NCI-H2081 treated with DMSO at 0.1 percent for 48 hours (cell line): ENCODE measurements around the gene RALGDS.
"Not testable (repeated sequence)": the region's sequence is repeated elsewhere in the genome, so short reads cannot be mapped to it uniquely, and the experiment has no call there.

Source experiments
- DNase-seq: peaks from one replicate; lab custom pipeline; 2025; lab: John Stamatoyannopoulos, UW

Gene RALGDS

GRCh38 chr9:133087429-133088145 lies 33.5 kb downstream of the RALGDS start:
- no peak for DNase-seq

- no peak for DNase-seq
Measured at GRCh38 chr9:133086894-133087293, 34.1 kb downstream of the RALGDS start.

- not testable (repeated sequence) for DNase-seq
Measured at GRCh38 chr9:133086212-133086860, 34.7 kb downstream of the RALGDS start.

GRCh38 chr9:133083688-133084087 lies 37.4 kb downstream of the RALGDS start:
- not testable (repeated sequence) for DNase-seq

- not testable (repeated sequence) for DNase-seq
Measured at GRCh38 chr9:133081957-133082644, 38.9 kb downstream of the RALGDS start.

GRCh38 chr9:133080786-133081779 lies 40.0 kb downstream of the RALGDS start:
- not testable (repeated sequence) for DNase-seq

GRCh38 chr9:133080161-133080560 lies 40.9 kb downstream of the RALGDS start:
- no peak for DNase-seq

GRCh38 chr9:133078486-133078885 lies 42.6 kb downstream of the RALGDS start:
- no peak for DNase-seq

- DNase-seq, result no peak
Measured at GRCh38 chr9:133076691-133077090, 44.3 kb downstream of the RALGDS start.

- DNase-seq, result no peak
Measured at GRCh38 chr9:133075925-133076630, 45.0 kb downstream of the RALGDS start.

GRCh38 chr9:133074111-133074651 lies 46.9 kb downstream of the RALGDS start:
- no peak for DNase-seq

- DNase-seq, result no peak
Measured at GRCh38 chr9:133073086-133074014, 47.7 kb downstream of the RALGDS start.

- not testable (repeated sequence) for DNase-seq
Measured at GRCh38 chr9:133072210-133072609, 48.8 kb downstream of the RALGDS start.

- DNase-seq, result no peak
Measured at GRCh38 chr9:133071484-133072150, 49.4 kb downstream of the RALGDS start.

GRCh38 chr9:133070985-133071384 lies 50.1 kb downstream of the RALGDS start:
- DNase-seq, result not testable (repeated sequence)

GRCh38 chr9:133070500-133070961 lies 50.5 kb downstream of the RALGDS start:
- DNase-seq, result not testable (repeated sequence)

- not testable (repeated sequence) for DNase-seq
Measured at GRCh38 chr9:133068431-133068830, 52.6 kb downstream of the RALGDS start.

- no peak for DNase-seq
Measured at GRCh38 chr9:133067813-133068212, 53.2 kb downstream of the RALGDS start.

- DNase-seq, result no peak
Measured at GRCh38 chr9:133067006-133067405, 54.0 kb downstream of the RALGDS start.
